K562 (cell line): Measurements from ENCODE around the gene IP6K3. TPM values are rescaled to one million over a fixed set of nuclear protein-coding genes. Genes with fewer than 3 reads are reported as not detected.

Experiments used
- ATAC-seq: fragments of 200-7000 bp; cut with Tn5 transposase; 3 replicates; pipeline ENCODE4 v1.9.1; 2020; ENCODE audit warnings: moderate library complexity
- BruUV-seq: library from RNA; stranded (reverse); fragments of 400-500 nt; replicated peaks from 2 replicates; lab custom pipeline; 2021; lab: Mats Ljungman, UMichigan
- CTCF ChIA-PET: fragments of 300-600 bp; formaldehyde crosslinking; extraction: SDS; loops from one replicate; lab custom pipeline; 2021; ENCODE audit warnings: low intra/inter-chr PET ratio; lab: Yijun Ruan, JAX
- POLR2A ChIA-PET: fragments of 300-600, 350-650 bp; sonication (Branson Sonifier 250); formaldehyde crosslinking; extraction: SDS; loops from one replicate; lab custom pipeline; 2021; ENCODE audit warnings: antibody characterized with exemption, inconsistent platforms; lab: Yijun Ruan, JAX
- DNase-seq, 4 experiments: peaks; one replicate each; pipeline versions ENCODE4 v3.0.0 to v3.0.0-alpha.2; 2011 to 2018; ENCODE audit warnings: low spot score in 3 of 4, mixed read lengths in 3 of 4; ENCODE audit errors: extremely low read depth in 1 of 4
- FAIRE-seq: peaks from 2 replicates; lab custom pipeline; 2011; peaks lifted over from hg19 to GRCh38; lab: Jason Lieb, UNC
- H2AFZ ChIP-seq: 2 replicates; pipeline ENCODE4 v1.6.0; 2011; ENCODE audit warnings: low read depth, low read length, control low read depth, inconsistent platforms
- H3K27ac ChIP-seq: fragments of 200-600 bp; 3 replicates; pipeline ENCODE4 v1.8.0; 2011; ENCODE audit warnings: low read depth, mild to moderate bottlenecking, control low read depth, inconsistent platforms, low read length, moderate library complexity, mixed read lengths; ENCODE audit errors: extremely low read depth
- H3K27me3 ChIP-seq, 2 experiments: fragments of 300-600 bp in 1 of 2; 2 replicates in 1 of 2; 3 replicates in 1 of 2; pipeline versions ENCODE4 v1.6.0 to v1.8.0; 2011; ENCODE audit warnings: inconsistent platforms in 2 of 2, low read length in 2 of 2, mild to moderate bottlenecking in 1 of 2, mixed read lengths in 1 of 2, moderate library complexity in 1 of 2; ENCODE audit not compliant: control insufficient read depth in 2 of 2, insufficient read depth in 2 of 2
- H3K36me3 ChIP-seq: fragments of 300-600 bp; 3 replicates; pipeline ENCODE4 v1.8.0; 2011; ENCODE audit warnings: mild to moderate bottlenecking, low read length, inconsistent platforms; ENCODE audit not compliant: control insufficient read depth, insufficient read depth
- H3K4me1 ChIP-seq, 2 experiments: fragments of 200-600 bp in 1 of 2; replicated peaks in 1 of 2; 2 replicates in 1 of 2; 3 replicates in 1 of 2; pipeline versions ENCODE4 v1.5.1 to v1.8.0; 2011; ENCODE audit warnings: inconsistent platforms in 2 of 2, low read length in 2 of 2, mild to moderate bottlenecking in 1 of 2, mixed read lengths in 1 of 2, moderate library complexity in 1 of 2; ENCODE audit not compliant: control insufficient read depth in 2 of 2, insufficient read depth in 2 of 2
- H3K4me2 ChIP-seq: 2 replicates; pipeline ENCODE4 v1.6.1; 2011; ENCODE audit warnings: low read length, control low read depth, inconsistent platforms, mixed read lengths; ENCODE audit not compliant: insufficient read depth
- H3K4me3 ChIP-seq: fragments of 200-600 bp; sonication (generic), shearing (Covaris generic); 2 replicates; pipeline ENCODE4 v1.5.1; 2016; ENCODE audit warnings: control low read depth, inconsistent platforms
- H3K79me2 ChIP-seq: fragments of 200-600 bp; 3 replicates; pipeline ENCODE4 v1.8.0; 2011; ENCODE audit warnings: low read length, inconsistent platforms; ENCODE audit not compliant: control insufficient read depth, insufficient read depth
- H3K9ac ChIP-seq, 2 experiments: 2 replicates each; pipeline versions ENCODE4 v1.6.0 to v1.6.1; 2011; ENCODE audit warnings: low read depth in 2 of 2, low read length in 2 of 2, control low read depth in 1 of 2, inconsistent platforms in 1 of 2, mild to moderate bottlenecking in 1 of 2, mixed read lengths in 1 of 2; ENCODE audit not compliant: insufficient read depth in 1 of 2
- H3K9me1 ChIP-seq: one replicate; pipeline ENCODE4 v1.6.0; 2011; ENCODE audit warnings: inconsistent platforms, mild to moderate bottlenecking, low read length, moderate library complexity; ENCODE audit not compliant: control insufficient read depth, insufficient read depth
- H3K9me3 ChIP-seq: replicated peaks from 2 replicates; pipeline ENCODE4 v1.5.1; 2011; ENCODE audit warnings: low read depth, low read length, inconsistent platforms; ENCODE audit not compliant: control insufficient read depth, insufficient read depth
- H4K20me1 ChIP-seq: replicated peaks from 2 replicates; pipeline ENCODE4 v1.6.1; 2011; ENCODE audit warnings: low read length, inconsistent platforms, mixed read lengths; ENCODE audit not compliant: control insufficient read depth, insufficient read depth
- FOXJ3 ChIP-seq: sonication (generic); formaldehyde crosslinking; IDR thresholded peaks from 2 replicates; pipeline ENCODE4 v1.4.0; 2020; ENCODE audit warnings: mild to moderate bottlenecking, missing genetic modification reagents
- GTF2A2 ChIP-seq: IDR thresholded peaks from 2 replicates; pipeline ENCODE4 v1.6.1; 2016; ENCODE audit warnings: mild to moderate bottlenecking, missing genetic modification characterization, missing compliant biosample characterization
- LCOR ChIP-seq: sonication (generic); formaldehyde crosslinking; IDR thresholded peaks from 2 replicates; pipeline ENCODE4 v1.8.0; 2022; ENCODE audit warnings: mild to moderate bottlenecking, missing genetic modification reagents
- MEF2D ChIP-seq: conservative IDR thresholded peaks from 2 replicates; pipeline ENCODE4 v1.6.1; 2016; ENCODE audit warnings: low read depth, missing genetic modification characterization, missing compliant biosample characterization
- MYNN ChIP-seq, 2 experiments: sonication (generic); formaldehyde crosslinking in 1 of 2; IDR thresholded peaks; 2 replicates each; pipeline versions ENCODE4 v1.5.0 to v1.6.1; 2016 to 2020; ENCODE audit warnings: antibody characterized with exemption in 1 of 2, missing genetic modification reagents in 1 of 2
- NELFE ChIP-seq: IDR thresholded peaks from 2 replicates; pipeline ENCODE4 v1.6.1; 2011; ENCODE audit warnings: mild to moderate bottlenecking; ENCODE audit not compliant: insufficient read depth, insufficient read length
- NFXL1 ChIP-seq: fragments of 450-650 bp; formaldehyde crosslinking; IDR thresholded peaks from 2 replicates; pipeline ENCODE4 v1.4.0; 2021; ENCODE audit warnings: mild to moderate bottlenecking
- PRPF4 ChIP-seq: fragments of 200-400 bp; formaldehyde crosslinking; IDR thresholded peaks from one replicate; pipeline ENCODE4 v1.6.1; 2017; ENCODE audit warnings: low read length, low read depth, mild to moderate bottlenecking; ENCODE audit not compliant: insufficient read depth, poor library complexity, severe bottlenecking
- SMAD3 ChIP-seq: fragments of 450-650 bp; formaldehyde crosslinking; conservative IDR thresholded peaks from 2 replicates; pipeline ENCODE4 v1.4.0; 2020; ENCODE audit warnings: mild to moderate bottlenecking
- SMARCB1 ChIP-seq: IDR thresholded peaks from 2 replicates; pipeline ENCODE4 v1.6.1; 2011; ENCODE audit warnings: improper control_type of control experiment, low read depth; ENCODE audit not compliant: insufficient read length
- TAL1 ChIP-seq: fragments of 450-650 bp; IDR thresholded peaks from 2 replicates; pipeline ENCODE4 v1.6.1; 2016; ENCODE audit warnings: mild to moderate bottlenecking
- ZNF197 ChIP-seq: fragments of 200-800 bp; sonication (Bioruptor generic); IDR thresholded peaks from 2 replicates; pipeline ENCODE4 v1.6.1; 2016; ENCODE audit warnings: low read depth, missing genetic modification characterization, missing compliant biosample characterization
- ZNF644 ChIP-seq: fragments of 200-800 bp; sonication (Bioruptor generic); IDR thresholded peaks from 2 replicates; pipeline ENCODE4 v1.6.1; 2016; ENCODE audit warnings: low read depth, missing genetic modification characterization, missing compliant biosample characterization
- WGBS: fragments of 100-300 bp; shearing (Covaris generic); methylation state at CpG from one replicate; pipeline ENCODE4 v1.1.6; 2016; ENCODE audit warnings: low coverage, mixed read lengths; ENCODE audit not compliant: insufficient coverage; ENCODE audit errors: missing lambda C conversion rate; 5-methylcytosine and 5-hydroxymethylcytosine counted together
- in situ Hi-C: fragments of 300-500 bp; cut with MboI; formaldehyde crosslinking; loops from 4 replicates; pipeline ENCODE4 v1.15.0; 2018; ENCODE audit warnings: inconsistent platforms, mixed read lengths
- intact Hi-C: fragments of 100-400 bp; cut with micrococcal nuclease; formaldehyde crosslinking; loops from 2 replicates; pipeline ENCODE4 v1.14.2; 2022
- polyA plus RNA-seq, 8 experiments: library from polyadenylated mRNA; depleted of rRNA in 4 of 8; stranded (reverse) in 5 of 8; unstranded in 3 of 8; fragments of >200 nt; fragmentation: Nextera tagmentation in 2 of 8; fragmentation: Illumina TruSeq in 1 of 8; extraction: Ambion mirVana in 2 of 8; extraction: Trizol in 1 of 8; gene quantifications; 2 replicates each; pipeline versions ENCODE4 v1.2.1 to v1.2.3, GENCODE V29; 2011 to 2014; ENCODE audit warnings: inconsistent platforms in 1 of 8, missing spikeins in 1 of 8
- total RNA-seq, 7 experiments: library from RNA; depleted of rRNA in 6 of 7; stranded (reverse); fragments of >200 nt in 6 of 7; fragmentation: Illumina TruSeq in 2 of 7; extraction: Trizol in 2 of 7; gene quantifications; 2 replicates each; pipeline versions ENCODE4 v1.2.1 to v1.2.3, GENCODE V29; 2011 to 2021; ENCODE audit warnings: low replicate concordance in 1 of 7
- TF ChIP-seq, protein P1 (sequence below): sonication (generic); formaldehyde crosslinking; IDR thresholded peaks from 2 replicates; pipeline ENCODE4 v1.9.0; 2022; ENCODE audit warnings: mild to moderate bottlenecking, missing genetic modification reagents
- TF ChIP-seq, protein P2 (sequence below): fragments of 250-450 bp; sonication (Bioruptor Pico); IDR thresholded peaks from 2 replicates; pipeline ENCODE4 v1.5.0; 2021; ENCODE audit warnings: mild to moderate bottlenecking, borderline replicate concordance
- TF ChIP-seq, protein P3 (sequence below): sonication (generic); formaldehyde crosslinking; IDR thresholded peaks from 2 replicates; pipeline ENCODE4 v1.8.0; 2022; ENCODE audit warnings: missing genetic modification reagents, mild to moderate bottlenecking, borderline replicate concordance
- TF ChIP-seq, protein P4 (sequence below): sonication (generic); formaldehyde crosslinking; IDR thresholded peaks from 2 replicates; pipeline ENCODE4 v1.4.0; 2020; ENCODE audit warnings: mild to moderate bottlenecking, missing genetic modification reagents

The IP6K3 gene
- total and polyA plus RNA-seq, 9 of the 15 experiments (the other 6 are each of a cell fraction or from before 2014, with no cell fraction given): not detected

DNA sequence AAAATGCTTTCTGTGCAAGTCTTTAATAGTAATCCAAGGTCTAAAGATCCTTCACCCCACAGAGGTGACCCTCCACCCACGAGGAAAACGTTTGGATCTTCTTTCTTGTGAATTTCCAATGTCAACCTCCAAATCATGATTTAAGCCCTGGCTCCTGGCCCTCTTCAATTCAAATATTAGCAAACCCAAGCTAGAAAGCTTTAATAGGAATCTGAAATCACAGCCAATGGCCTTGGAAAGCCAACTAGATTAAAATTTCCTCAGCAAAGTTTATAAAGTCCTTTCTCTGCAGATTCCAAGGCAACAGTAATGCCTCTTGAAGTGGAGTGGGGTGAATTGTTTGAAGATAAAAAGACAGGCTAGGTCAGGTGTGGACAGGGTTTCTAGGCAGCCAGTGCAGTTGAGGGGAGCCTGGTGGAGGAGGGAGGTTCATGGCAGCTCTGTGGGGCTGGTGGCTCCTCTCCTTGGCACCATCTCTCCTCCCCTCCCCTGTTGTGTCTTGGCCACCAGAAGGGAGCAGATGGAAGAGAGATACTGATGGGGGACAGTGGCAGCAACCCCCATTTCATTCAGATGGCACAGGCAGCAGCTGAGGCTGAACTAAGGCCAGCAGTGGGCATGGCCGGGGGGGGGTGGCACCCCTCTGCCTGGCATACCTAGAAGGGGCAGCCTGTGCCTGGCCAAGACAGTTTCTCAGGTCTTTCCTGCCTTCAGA, 23.2 kb downstream of the IP6K3 start:
- Histone ChIP-seq H3K36me3 (no peaks in the 10 kb centered on the region), H3K9me3 (no peaks in the 10 kb centered on the region), H3K4me1 (no peaks in the 10 kb centered on the region), H3K4me3 (no peak overlapping the region), H2AFZ (no peak overlapping the region), H3K79me2 (no peaks in the 10 kb centered on the region), H3K9me1 (no peaks in the 10 kb centered on the region), H3K9ac (no peak overlapping the region), H3K27ac (no peak overlapping the region), H4K20me1 (0 out of 2 replicates have a peak, but pooled peaks cover 4% of the 10 kb centered on the region), H3K4me2 (no peak overlapping the region), H3K27me3 (peaks cover 65 to 88% of the 10 kb centered on the region in 2 experiments)
- no peak for DNase-seq
- in situ Hi-C loops (no loop called here), intact Hi-C loops (no loop called here)
- FAIRE-seq: no peak
- CTCF ChIA-PET: no interaction called here
- POLR2A ChIA-PET: interaction anchor here (0.6 to 3.5 kb wide), 7 partner anchors 12 to 451 kb away, joined by 3 to 14 read pairs (median 3); partner anchors contain the start of genes IP6K3, RPS18 and UQCC2
- 0% methylated on average over 3 of the region's 3 CpGs for WGBS
- no TSS peak for BruUV-seq
- no peak for ATAC-seq
- TF ChIP-seq NELFE: no peak
- TF ChIP-seq, protein P1, sequence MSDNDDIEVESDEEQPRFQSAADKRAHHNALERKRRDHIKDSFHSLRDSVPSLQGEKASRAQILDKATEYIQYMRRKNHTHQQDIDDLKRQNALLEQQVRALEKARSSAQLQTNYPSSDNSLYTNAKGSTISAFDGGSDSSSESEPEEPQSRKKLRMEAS (CRISPR knock-in tag): no peak
- TF ChIP-seq, protein P2, sequence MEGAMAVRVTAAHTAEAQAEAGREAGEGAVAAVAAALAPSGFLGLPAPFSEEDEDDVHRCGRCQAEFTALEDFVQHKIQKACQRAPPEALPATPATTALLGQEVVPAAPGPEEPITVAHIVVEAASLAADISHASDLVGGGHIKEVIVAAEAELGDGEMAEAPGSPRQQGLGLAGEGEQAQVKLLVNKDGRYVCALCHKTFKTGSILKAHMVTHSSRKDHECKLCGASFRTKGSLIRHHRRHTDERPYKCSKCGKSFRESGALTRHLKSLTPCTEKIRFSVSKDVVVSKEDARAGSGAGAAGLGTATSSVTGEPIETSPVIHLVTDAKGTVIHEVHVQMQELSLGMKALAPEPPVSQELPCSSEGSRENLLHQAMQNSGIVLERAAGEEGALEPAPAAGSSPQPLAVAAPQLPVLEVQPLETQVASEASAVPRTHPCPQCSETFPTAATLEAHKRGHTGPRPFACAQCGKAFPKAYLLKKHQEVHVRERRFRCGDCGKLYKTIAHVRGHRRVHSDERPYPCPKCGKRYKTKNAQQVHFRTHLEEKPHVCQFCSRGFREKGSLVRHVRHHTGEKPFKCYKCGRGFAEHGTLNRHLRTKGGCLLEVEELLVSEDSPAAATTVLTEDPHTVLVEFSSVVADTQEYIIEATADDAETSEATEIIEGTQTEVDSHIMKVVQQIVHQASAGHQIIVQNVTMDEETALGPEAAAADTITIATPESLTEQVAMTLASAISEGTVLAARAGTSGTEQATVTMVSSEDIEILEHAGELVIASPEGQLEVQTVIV (CRISPR knock-in tag): no peak
- TF ChIP-seq, protein P3, sequence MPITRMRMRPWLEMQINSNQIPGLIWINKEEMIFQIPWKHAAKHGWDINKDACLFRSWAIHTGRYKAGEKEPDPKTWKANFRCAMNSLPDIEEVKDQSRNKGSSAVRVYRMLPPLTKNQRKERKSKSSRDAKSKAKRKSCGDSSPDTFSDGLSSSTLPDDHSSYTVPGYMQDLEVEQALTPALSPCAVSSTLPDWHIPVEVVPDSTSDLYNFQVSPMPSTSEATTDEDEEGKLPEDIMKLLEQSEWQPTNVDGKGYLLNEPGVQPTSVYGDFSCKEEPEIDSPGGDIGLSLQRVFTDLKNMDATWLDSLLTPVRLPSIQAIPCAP: no peak
- no peak for TF ChIP-seq ZNF197 (CRISPR knock-in tag)
- TF ChIP-seq, protein P4, sequence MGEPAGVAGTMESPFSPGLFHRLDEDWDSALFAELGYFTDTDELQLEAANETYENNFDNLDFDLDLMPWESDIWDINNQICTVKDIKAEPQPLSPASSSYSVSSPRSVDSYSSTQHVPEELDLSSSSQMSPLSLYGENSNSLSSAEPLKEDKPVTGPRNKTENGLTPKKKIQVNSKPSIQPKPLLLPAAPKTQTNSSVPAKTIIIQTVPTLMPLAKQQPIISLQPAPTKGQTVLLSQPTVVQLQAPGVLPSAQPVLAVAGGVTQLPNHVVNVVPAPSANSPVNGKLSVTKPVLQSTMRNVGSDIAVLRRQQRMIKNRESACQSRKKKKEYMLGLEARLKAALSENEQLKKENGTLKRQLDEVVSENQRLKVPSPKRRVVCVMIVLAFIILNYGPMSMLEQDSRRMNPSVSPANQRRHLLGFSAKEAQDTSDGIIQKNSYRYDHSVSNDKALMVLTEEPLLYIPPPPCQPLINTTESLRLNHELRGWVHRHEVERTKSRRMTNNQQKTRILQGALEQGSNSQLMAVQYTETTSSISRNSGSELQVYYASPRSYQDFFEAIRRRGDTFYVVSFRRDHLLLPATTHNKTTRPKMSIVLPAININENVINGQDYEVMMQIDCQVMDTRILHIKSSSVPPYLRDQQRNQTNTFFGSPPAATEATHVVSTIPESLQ (CRISPR knock-in tag): no peak
- TF ChIP-seq MEF2D (tag): no peak
- no peak for TF ChIP-seq MYNN (IDR thresholded peaks at IDR 0.05)
- no peak for TF ChIP-seq MYNN (CRISPR knock-in tag; IDR thresholded peaks at IDR 0.05)
- no peak for TF ChIP-seq FOXJ3
- no peak for TF ChIP-seq GTF2A2 (tag)
- TF ChIP-seq TAL1: no peak
- TF ChIP-seq ZNF644: no peak
- no peak for TF ChIP-seq PRPF4
- TF ChIP-seq SMAD3: no peak
- no peak for TF ChIP-seq LCOR (CRISPR knock-in tag)
- no peak for TF ChIP-seq SMARCB1
- TF ChIP-seq NFXL1 (CRISPR knock-in tag): no peak
